ENCODE data around the gene PNCK. TPM values are rescaled to one million over a fixed set of nuclear protein-coding genes. Genes with fewer than 3 reads are reported as not detected.
A peak's percentile ranks its signal among the peaks of the same experiment; 100 is the strongest.

PNCK gene
- total and polyA plus RNA-seq, 12 donors = 2.0 to 15.6 (median 5.7) TPM

GRCh38 chrX:153704021-153704526, 30.5 kb upstream of the PNCK start:
- Histone ChIP-seq H3K27me3 (peaks cover 0 to 11% (median 0%) of the 10 kb centered on the region in 7 donors), H3K27ac (peak overlapping the region in 8 of 10 donors; percentile 39 to 87 (median 76)), H3K9me3 (no peaks in the 10 kb centered on the region), H3K36me3 (peaks cover 0 to 55% (median 0%) of the 10 kb centered on the region in 9 donors), H3K4me1 (peaks cover 0 to 49% (median 5%) of the 10 kb centered on the region in 9 donors), H3K4me3 (no peak overlapping the region)
- DNase-seq (no peak), ATAC-seq (no peak)
- TF ChIP-seq CTCF (IDR thresholded peaks at IDR 0.05) = no peak
- intact Hi-C loops (cut with DNase I) = no loop called here
- 73 to 85% methylated on average over 18 of the region's 18 CpGs for WGBS, 2 donors

- WGBS, 2 donors = 36 to 50% methylated on average over 9 to 16 of the region's 16 CpGs
Observed at GRCh38 chrX:153703036-153703370, 29.4 kb upstream of the PNCK start.

GRCh38 chrX:153702336-153703035, 28.9 kb upstream of the PNCK start:
- Histone ChIP-seq H3K4me3 (no peak overlapping the region), H3K27ac (peak overlapping the region in 5 of 10 donors; percentile 25 to 77 (median 35)), H3K9me3 (no peaks in the 10 kb centered on the region), H3K27me3 (peaks cover 0 to 4% (median 0%) of the 10 kb centered on the region in 7 donors), H3K4me1 (peaks cover 0 to 40% (median 0%) of the 10 kb centered on the region in 9 donors), H3K36me3 (peaks cover 0 to 50% (median 0%) of the 10 kb centered on the region in 9 donors)
- no peak for TF ChIP-seq CTCF (IDR thresholded peaks at IDR 0.05)
- 79 to 80% methylated on average over 22 to 23 of the region's 23 CpGs for WGBS, 2 donors
- ATAC-seq = no peak
- intact Hi-C loops (cut with DNase I) = no loop called here
- no peak for DNase-seq

More at GRCh38 chrX:153703036-153703370, 29.4 kb upstream of the PNCK start:
- H3K9me3 ChIP-seq = no peaks in the 10 kb centered on the region
- H3K36me3 ChIP-seq = peaks cover 0 to 50% (median 0%) of the 10 kb centered on the region in 9 donors
- ATAC-seq (peak in 2 of 8 donors; percentile 7 to 21), DNase-seq (peak in 1 of 2 donors; percentile 61)
- H3K4me1 ChIP-seq = peaks cover 0 to 42% (median 0%) of the 10 kb centered on the region in 9 donors
- no peak overlapping the region for H3K4me3 ChIP-seq
- H3K27ac ChIP-seq = peak overlapping the region in 6 of 10 donors; percentile 25 to 77 (median 42)
- TF ChIP-seq CTCF (IDR thresholded peaks at IDR 0.05) = no peak
- H3K27me3 ChIP-seq = peaks cover 0 to 5% (median 0%) of the 10 kb centered on the region in 7 donors
- intact Hi-C loops (cut with DNase I) = no loop called here

GRCh38 chrX:153701706-153702105, 28.1 kb upstream of the PNCK start:
- no peak overlapping the region for H3K4me3 ChIP-seq
- DNase-seq = no peak
- H3K4me1 ChIP-seq = peaks cover 0 to 37% (median 0%) of the 10 kb centered on the region in 9 donors
- TF ChIP-seq CTCF (IDR thresholded peaks at IDR 0.05) = no peak
- no peaks in the 10 kb centered on the region for H3K9me3 ChIP-seq
- intact Hi-C loops (cut with DNase I) = no loop called here
- peaks cover 0 to 50% (median 0%) of the 10 kb centered on the region in 9 donors for H3K36me3 ChIP-seq
- no peak for ATAC-seq
- peak overlapping the region in 3 of 10 donors; percentile 74 to 84 (median 78) for H3K27ac ChIP-seq
- H3K27me3 ChIP-seq = peaks cover 0 to 4% (median 0%) of the 10 kb centered on the region in 7 donors
- 93 to 95% methylated on average over 7 to 11 of the region's 12 CpGs for WGBS, 2 donors

Data from heart right ventricle (tissue), 16 donors.